Vagina (tissue), 2 donors: ENCODE data around the gene NAP1L4. TPM values are rescaled to one million over a fixed set of nuclear protein-coding genes. Genes with fewer than 3 reads are reported as not detected.

Experiments used
- DNase-seq, 2 donors: peaks; one replicate each; pipeline ENCODE4 v3.0.0-alpha.2; 2017; ENCODE audit errors: extremely low spot score in 2 of 2
- H3K27ac ChIP-seq: fragments of 200-600 bp; sonication (generic); one replicate; pipeline ENCODE4 v1.5.1; 2019
- H3K27me3 ChIP-seq: fragments of 200-600 bp; sonication (generic); one replicate; pipeline ENCODE4 v1.5.1; 2019
- H3K36me3 ChIP-seq, 2 donors: fragments of 200-600 bp; sonication (generic); one replicate each; pipeline ENCODE4 v1.5.1; 2017 to 2019
- H3K4me1 ChIP-seq: fragments of 200-600 bp; sonication (generic); one replicate; pipeline ENCODE4 v1.5.1; 2019
- H3K4me3 ChIP-seq, 2 donors: fragments of 200-600 bp; sonication (generic); 1 replicate in 1 of 2; 2 replicates in 1 of 2; pipeline ENCODE4 v1.5.1; 2016 to 2019
- H3K9me3 ChIP-seq: fragments of 200-600 bp; sonication (generic); one replicate; pipeline ENCODE4 v1.5.1; 2019
- CTCF ChIP-seq, 3 experiments: fragments of 450-650 bp in 2 of 3; fragments of 200-600 bp in 1 of 3; sonication (generic) in 1 of 3; IDR thresholded peaks; one replicate each; pipeline ENCODE4 v1.5.1; 2017 to 2019; ENCODE audit warnings: antibody characterized with exemption in 3 of 3, mild to moderate bottlenecking in 2 of 3, moderate library complexity in 2 of 3
- POLR2A ChIP-seq, 2 donors: fragments of 450-650 bp; IDR thresholded peaks; one replicate each; pipeline ENCODE4 v1.6.1; 2017; ENCODE audit warnings: antibody characterized with exemption in 2 of 2, mild to moderate bottlenecking in 2 of 2, moderate library complexity in 2 of 2
- POLR2AphosphoS5 ChIP-seq, 2 donors: sonication (generic); formaldehyde crosslinking; IDR thresholded peaks; one replicate each; pipeline ENCODE4 v1.9.0; 2017; ENCODE audit warnings: antibody characterized with exemption in 2 of 2, mild to moderate bottlenecking in 2 of 2, low read depth in 1 of 2; ENCODE audit not compliant: insufficient read depth in 1 of 2
- intact Hi-C: fragments of 100-400 bp; cut with DNase I; formaldehyde crosslinking; loops from one replicate; pipeline ENCODE4 v1.15.1; 2023
- total RNA-seq: library from RNA; depleted of rRNA; stranded (reverse); fragments of >200 nt; gene quantifications from one replicate; pipeline ENCODE4 v1.2.3, GENCODE V29; 2016

Gene NAP1L4
- total RNA-seq, 1 donor from 2014 or later, result 108 TPM

DNA sequence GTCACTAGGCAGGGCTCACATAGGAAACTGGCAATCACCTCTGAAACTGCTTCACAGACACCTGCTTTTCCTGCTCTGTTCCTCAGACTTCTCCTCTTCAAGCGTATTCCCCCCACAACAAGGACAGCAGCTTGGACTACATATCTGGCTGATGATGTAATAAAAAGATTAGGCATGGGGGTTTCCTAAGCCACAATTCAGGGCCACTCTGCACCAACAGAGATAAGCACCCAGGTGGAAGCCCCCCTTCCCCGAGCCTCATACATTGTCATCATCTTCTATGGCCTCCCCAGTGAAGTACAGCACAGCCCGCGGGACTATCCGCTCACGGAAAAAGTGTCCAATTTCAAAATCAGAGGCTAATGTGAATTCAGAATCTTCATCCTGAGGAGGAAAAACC, 37.9 kb downstream of the NAP1L4 start:
- H3K4me3 ChIP-seq, result no peak overlapping the region
- no peaks in the 10 kb centered on the region for H3K4me1 ChIP-seq
- H3K36me3 ChIP-seq, result peaks cover 0 to 93% of the 10 kb centered on the region in 2 donors
- no peaks in the 10 kb centered on the region for H3K9me3 ChIP-seq
- no peak for TF ChIP-seq POLR2A (IDR thresholded peaks at IDR 0.05)
- no peak for TF ChIP-seq CTCF (IDR thresholded peaks at IDR 0.05)
- no peak for TF ChIP-seq POLR2AphosphoS5 (IDR thresholded peaks at IDR 0.05; ENCODE audit: insufficient read depth in 1 of 2, low read depth in 1 of 2)
- no peaks in the 10 kb centered on the region for H3K27me3 ChIP-seq
- H3K27ac ChIP-seq, result no peak overlapping the region
- intact Hi-C loops, result no loop called here
- DNase-seq, result no peak

DNA sequence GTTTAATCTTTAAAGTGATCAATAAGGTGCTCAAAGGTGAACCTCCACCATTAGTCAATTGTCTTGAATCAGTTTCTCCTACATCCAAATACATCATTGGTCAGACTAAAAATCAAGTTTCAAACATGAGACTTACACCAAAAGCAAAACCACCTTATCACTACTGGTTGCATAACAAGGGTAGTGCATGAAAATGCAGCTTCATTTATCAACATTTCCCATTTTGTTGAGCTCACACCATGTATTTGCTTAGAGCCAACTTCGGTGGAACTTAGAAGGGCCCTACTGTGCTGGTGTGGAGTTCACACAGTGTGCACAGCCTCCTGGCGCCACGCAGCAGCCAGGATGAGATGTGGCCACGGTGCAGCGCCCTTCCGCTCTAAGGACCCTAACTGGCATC, 39.8 kb downstream of the NAP1L4 start:
- Histone ChIP-seq H3K27ac (no peak overlapping the region), H3K27me3 (no peaks in the 10 kb centered on the region), H3K36me3 (peaks cover 0 to 89% of the 10 kb centered on the region in 2 donors), H3K4me3 (no peak overlapping the region), H3K4me1 (no peaks in the 10 kb centered on the region), H3K9me3 (no peaks in the 10 kb centered on the region)
- DNase-seq, result no peak
- intact Hi-C loops, result no loop called here
- no peak for TF ChIP-seq POLR2A (IDR thresholded peaks at IDR 0.05)
- no peak for TF ChIP-seq POLR2AphosphoS5 (IDR thresholded peaks at IDR 0.05; ENCODE audit: insufficient read depth in 1 of 2, low read depth in 1 of 2)
- no peak for TF ChIP-seq CTCF (IDR thresholded peaks at IDR 0.05)

- Histone ChIP-seq H3K27ac (no peak overlapping the region), H3K27me3 (no peaks in the 10 kb centered on the region), H3K36me3 (peaks cover 0 to 85% of the 10 kb centered on the region in 2 donors), H3K9me3 (no peaks in the 10 kb centered on the region), H3K4me3 (no peak overlapping the region), H3K4me1 (no peaks in the 10 kb centered on the region)
- no peak for TF ChIP-seq POLR2A (IDR thresholded peaks at IDR 0.05)
- TF ChIP-seq CTCF (IDR thresholded peaks at IDR 0.05), result no peak
- no peak for TF ChIP-seq POLR2AphosphoS5 (IDR thresholded peaks at IDR 0.05; ENCODE audit: insufficient read depth in 1 of 2, low read depth in 1 of 2)
- intact Hi-C loops, result no loop called here
- DNase-seq, result no peak
Measured at GRCh38 chr11:2951231-2952110, 40.7 kb downstream of the NAP1L4 start.

GRCh38 chr11:2950825-2951224, 41.3 kb downstream of the NAP1L4 start:
- TF ChIP-seq POLR2AphosphoS5 (IDR thresholded peaks at IDR 0.05; ENCODE audit: insufficient read depth in 1 of 2, low read depth in 1 of 2), result no peak
- TF ChIP-seq CTCF (IDR thresholded peaks at IDR 0.05), result no peak
- TF ChIP-seq POLR2A (IDR thresholded peaks at IDR 0.05), result no peak
- no peak for DNase-seq
- H3K27me3 ChIP-seq, result no peaks in the 10 kb centered on the region
- H3K36me3 ChIP-seq, result peaks cover 0 to 78% of the 10 kb centered on the region in 2 donors
- H3K9me3 ChIP-seq, result no peaks in the 10 kb centered on the region
- no peak overlapping the region for H3K4me3 ChIP-seq
- intact Hi-C loops, result no loop called here
- H3K4me1 ChIP-seq, result peaks cover 5% of the 10 kb centered on the region
- no peak overlapping the region for H3K27ac ChIP-seq

DNA sequence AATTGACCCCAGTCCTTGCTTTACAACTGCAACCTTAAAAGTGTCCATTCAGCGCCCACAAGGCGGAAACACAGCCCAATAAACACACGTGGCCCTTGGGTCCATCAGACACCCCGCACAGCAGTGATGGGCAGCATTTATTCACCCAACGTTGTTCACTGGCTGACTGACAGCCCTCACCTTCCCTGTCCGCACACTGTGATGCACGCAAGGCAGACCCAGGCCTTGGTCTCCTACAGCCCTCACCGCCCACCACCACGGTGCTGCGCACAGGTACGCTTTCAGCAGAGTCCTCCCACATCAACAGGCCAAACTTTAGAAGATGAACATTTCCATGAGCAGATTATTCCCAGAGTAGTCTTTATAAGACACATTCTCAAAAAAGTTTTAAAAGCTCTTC, 42.2 kb downstream of the NAP1L4 start:
- DNase-seq, result no peak
- TF ChIP-seq POLR2A (IDR thresholded peaks at IDR 0.05) (no peak), POLR2AphosphoS5 (IDR thresholded peaks at IDR 0.05; ENCODE audit: insufficient read depth in 1 of 2, low read depth in 1 of 2) (no peak), CTCF (IDR thresholded peaks at IDR 0.05) (no peak)
- H3K36me3 ChIP-seq, result peaks cover 0 to 69% of the 10 kb centered on the region in 2 donors
- H3K4me1 ChIP-seq, result peaks cover 13% of the 10 kb centered on the region
- H3K27ac ChIP-seq, result no peak overlapping the region
- no peaks in the 10 kb centered on the region for H3K9me3 ChIP-seq
- no peaks in the 10 kb centered on the region for H3K27me3 ChIP-seq
- H3K4me3 ChIP-seq, result no peak overlapping the region
- intact Hi-C loops, result no loop called here
